Measurements from ENCODE around the gene ELMO1. TPM values are rescaled to one million over a fixed set of nuclear protein-coding genes. Genes with fewer than 3 reads are reported as not detected.

Gene ELMO1
- total RNA-seq, 1 donor from 2014 or later, result 132 TPM

DNA sequence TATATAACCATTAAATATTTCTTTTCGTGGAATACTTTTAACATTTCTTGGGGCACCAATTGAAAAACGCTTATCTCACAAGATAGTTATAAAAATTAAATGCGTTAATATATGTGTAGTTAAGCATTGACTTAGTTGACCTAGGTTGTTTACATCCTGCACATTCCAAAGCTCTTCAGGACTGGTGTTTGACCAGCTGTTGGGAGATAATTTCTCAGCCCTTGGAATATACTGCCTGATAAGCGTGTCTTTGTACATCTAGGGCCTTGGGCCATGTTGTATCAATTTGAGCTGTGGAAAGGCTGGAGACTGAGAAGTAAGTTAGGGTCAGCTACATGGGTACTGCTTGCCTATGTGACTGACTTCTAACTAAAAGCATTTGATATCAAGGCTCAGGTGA, 634.4 kb downstream of the ELMO1 start:
- ATAC-seq (ENCODE audit: low read depth) (no peak), DNase-seq (no peak)
- no peak overlapping the region for H3K4me3 Mint-ChIP-seq
- CTCF ChIA-PET, result no interaction called here
- peaks cover 3% of the 10 kb centered on the region for H3K4me1 Mint-ChIP-seq
- intact Hi-C loops (cut with micrococcal nuclease), result no loop called here
- no peaks in the 10 kb centered on the region for H3K36me3 Mint-ChIP-seq (ENCODE audit: low read depth)
- POLR2A ChIA-PET, result no interaction called here
- no peak overlapping the region for H3K27ac Mint-ChIP-seq
- no peaks in the 10 kb centered on the region for H3K9me3 Mint-ChIP-seq
- TF ChIP-seq, protein P1, sequence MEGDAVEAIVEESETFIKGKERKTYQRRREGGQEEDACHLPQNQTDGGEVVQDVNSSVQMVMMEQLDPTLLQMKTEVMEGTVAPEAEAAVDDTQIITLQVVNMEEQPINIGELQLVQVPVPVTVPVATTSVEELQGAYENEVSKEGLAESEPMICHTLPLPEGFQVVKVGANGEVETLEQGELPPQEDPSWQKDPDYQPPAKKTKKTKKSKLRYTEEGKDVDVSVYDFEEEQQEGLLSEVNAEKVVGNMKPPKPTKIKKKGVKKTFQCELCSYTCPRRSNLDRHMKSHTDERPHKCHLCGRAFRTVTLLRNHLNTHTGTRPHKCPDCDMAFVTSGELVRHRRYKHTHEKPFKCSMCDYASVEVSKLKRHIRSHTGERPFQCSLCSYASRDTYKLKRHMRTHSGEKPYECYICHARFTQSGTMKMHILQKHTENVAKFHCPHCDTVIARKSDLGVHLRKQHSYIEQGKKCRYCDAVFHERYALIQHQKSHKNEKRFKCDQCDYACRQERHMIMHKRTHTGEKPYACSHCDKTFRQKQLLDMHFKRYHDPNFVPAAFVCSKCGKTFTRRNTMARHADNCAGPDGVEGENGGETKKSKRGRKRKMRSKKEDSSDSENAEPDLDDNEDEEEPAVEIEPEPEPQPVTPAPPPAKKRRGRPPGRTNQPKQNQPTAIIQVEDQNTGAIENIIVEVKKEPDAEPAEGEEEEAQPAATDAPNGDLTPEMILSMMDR (IDR thresholded peaks at IDR 0.05), result no peak
- no peaks in the 10 kb centered on the region for H3K27me3 Mint-ChIP-seq

DNA sequence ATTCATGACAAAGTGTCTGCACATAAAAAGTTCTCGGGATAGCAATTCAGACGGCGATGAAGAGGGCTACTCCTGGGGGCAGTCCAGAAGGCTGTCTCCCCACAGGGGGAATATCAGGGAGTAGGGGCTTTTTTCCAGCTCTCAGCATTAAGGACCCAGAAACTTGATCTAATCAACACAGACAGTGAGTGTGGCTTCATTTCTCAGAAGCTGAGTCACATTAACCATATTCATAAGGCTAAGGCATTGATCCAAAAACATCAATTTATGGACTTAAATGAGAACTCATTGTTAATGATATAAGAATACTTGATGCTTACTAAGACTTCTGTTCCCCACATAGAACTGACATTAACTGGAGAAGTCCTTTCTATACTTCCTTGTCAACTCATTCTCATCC, 636.9 kb downstream of the ELMO1 start:
- Mint-ChIP-seq H3K4me3 (no peak overlapping the region), H3K27me3 (peaks cover 5% of the 10 kb centered on the region), H3K4me1 (no peaks in the 10 kb centered on the region), H3K9me3 (no peaks in the 10 kb centered on the region), H3K36me3 (ENCODE audit: low read depth) (no peaks in the 10 kb centered on the region), H3K27ac (no peak overlapping the region)
- DNase-seq (no peak), ATAC-seq (ENCODE audit: low read depth) (no peak)
- ChIA-PET CTCF (no interaction called here), POLR2A (no interaction called here)
- TF ChIP-seq, protein P1 (IDR thresholded peaks at IDR 0.05), result no peak
- intact Hi-C loops (cut with micrococcal nuclease), result no loop called here

DNA sequence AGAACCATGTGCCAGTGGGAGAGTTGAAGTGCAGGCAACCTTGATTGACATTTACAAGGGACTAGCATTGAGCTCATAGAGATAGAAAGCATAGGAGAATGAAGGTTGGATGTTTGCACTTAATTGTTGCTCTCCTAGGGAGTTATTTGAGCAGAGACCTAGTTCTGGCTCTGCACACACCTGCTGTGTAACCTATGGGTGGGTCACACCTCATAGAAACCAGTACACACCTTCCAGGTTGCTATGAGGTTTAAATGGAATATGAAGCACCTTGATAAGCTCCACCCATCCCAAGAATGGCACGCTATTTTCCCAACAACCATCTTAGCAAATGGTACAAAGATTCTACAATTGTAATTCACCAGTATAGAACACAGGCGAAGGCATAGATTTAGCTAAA, 638.2 kb downstream of the ELMO1 start:
- intact Hi-C loops (cut with micrococcal nuclease), result no loop called here
- POLR2A ChIA-PET, result no interaction called here
- no peaks in the 10 kb centered on the region for H3K9me3 Mint-ChIP-seq
- H3K27me3 Mint-ChIP-seq, result peaks cover 5% of the 10 kb centered on the region
- CTCF ChIA-PET, result no interaction called here
- no peaks in the 10 kb centered on the region for H3K4me1 Mint-ChIP-seq
- TF ChIP-seq, protein P1 (IDR thresholded peaks at IDR 0.05), result no peak
- H3K4me3 Mint-ChIP-seq, result no peak overlapping the region
- no peak overlapping the region for H3K27ac Mint-ChIP-seq
- DNase-seq (no peak), ATAC-seq (ENCODE audit: low read depth) (no peak)
- no peaks in the 10 kb centered on the region for H3K36me3 Mint-ChIP-seq (ENCODE audit: low read depth)

DNA sequence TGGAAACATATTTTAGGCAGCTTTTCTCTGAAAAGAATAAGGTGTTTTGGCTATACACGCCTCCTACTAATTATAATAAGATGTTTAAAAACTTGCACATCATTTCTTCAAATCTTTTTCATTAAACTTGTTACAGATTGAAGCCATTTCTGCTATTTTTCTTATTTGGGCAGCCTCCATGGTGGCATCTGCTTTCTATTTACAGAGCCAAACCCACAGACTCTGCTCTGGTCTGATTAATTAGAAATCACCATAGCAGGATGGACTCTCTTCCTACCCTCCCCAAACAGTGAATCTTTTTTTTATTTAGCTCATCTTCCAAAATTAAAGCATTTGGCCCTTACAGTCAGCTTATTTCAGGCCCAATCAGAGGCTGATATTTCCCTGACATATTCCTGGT, 638.6 kb downstream of the ELMO1 start:
- no peaks in the 10 kb centered on the region for H3K36me3 Mint-ChIP-seq (ENCODE audit: low read depth)
- CTCF ChIA-PET, result no interaction called here
- no peaks in the 10 kb centered on the region for H3K9me3 Mint-ChIP-seq
- H3K27me3 Mint-ChIP-seq, result peaks cover 5% of the 10 kb centered on the region
- intact Hi-C loops (cut with micrococcal nuclease), result no loop called here
- H3K4me1 Mint-ChIP-seq, result no peaks in the 10 kb centered on the region
- ATAC-seq (ENCODE audit: low read depth) (no peak), DNase-seq (no peak)
- POLR2A ChIA-PET, result no interaction called here
- TF ChIP-seq, protein P1 (IDR thresholded peaks at IDR 0.05), result no peak
- H3K4me3 Mint-ChIP-seq, result no peak overlapping the region
- H3K27ac Mint-ChIP-seq, result no peak overlapping the region

DNA sequence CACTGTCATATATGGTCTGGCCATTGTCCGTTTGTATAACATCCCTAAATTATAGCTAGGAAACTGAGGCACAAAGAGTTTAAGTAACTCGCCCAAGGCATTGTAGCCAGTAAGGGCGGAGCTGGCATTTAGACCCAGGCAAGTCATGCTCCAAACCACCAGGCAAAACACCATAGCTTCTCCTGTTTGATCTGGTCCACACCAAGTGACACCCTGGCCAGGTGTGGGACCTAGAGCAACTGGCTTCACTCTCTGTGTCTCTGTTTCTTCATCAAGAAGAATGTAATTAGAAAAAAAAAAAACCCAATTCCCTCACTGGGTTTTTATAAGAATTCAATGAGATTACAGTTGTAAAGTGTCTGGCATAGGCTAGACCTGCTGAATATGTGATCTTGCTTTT, 639.2 kb downstream of the ELMO1 start:
- no peak for ATAC-seq (ENCODE audit: low read depth)
- ChIA-PET POLR2A (no interaction called here), CTCF (no interaction called here)
- Mint-ChIP-seq H3K36me3 (ENCODE audit: low read depth) (no peaks in the 10 kb centered on the region), H3K27me3 (peaks cover 5% of the 10 kb centered on the region), H3K27ac (no peak overlapping the region), H3K4me3 (no peak overlapping the region), H3K9me3 (no peaks in the 10 kb centered on the region), H3K4me1 (no peaks in the 10 kb centered on the region)
- TF ChIP-seq, protein P1 (IDR thresholded peaks at IDR 0.05), result no peak
- intact Hi-C loops (cut with micrococcal nuclease), result no loop called here
- no peak for DNase-seq

Data from activated B cell treated with CpG ODN at 0.5 μM for 24 hours (primary cell).